CD4-positive, alpha-beta T cell treated with Interleukin-4 for 4 hours (primary cell): ENCODE measurements around the gene EIF3F.

Experiments
- DNase-seq: peaks from one replicate; pipeline ENCODE4 v3.0.0-alpha.2; 2020

Gene EIF3F

GRCh38 chr11:8023831-8024555, 36.9 kb downstream of the EIF3F start:
- no peak for DNase-seq

DNA sequence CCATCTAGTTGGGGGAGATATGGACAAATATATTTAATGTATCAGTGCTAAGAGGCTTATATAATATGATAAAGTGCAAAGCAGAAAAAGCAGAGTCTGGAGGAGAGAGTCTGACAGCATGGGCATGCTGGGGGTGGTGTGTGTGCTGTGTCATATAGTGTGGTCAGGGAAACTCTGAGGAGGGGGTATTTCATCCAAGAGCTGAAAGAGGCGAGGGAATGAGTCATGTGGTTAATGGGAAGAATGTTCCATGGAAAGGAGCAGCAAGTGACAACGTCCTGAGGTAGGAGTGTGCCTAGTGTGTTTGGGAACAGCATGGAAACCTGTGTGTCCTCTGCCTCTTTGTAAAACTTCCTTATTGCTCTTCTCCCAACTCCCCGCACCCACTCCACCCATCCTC, 38.0 kb downstream of the EIF3F start:
- no peak for DNase-seq

DNA sequence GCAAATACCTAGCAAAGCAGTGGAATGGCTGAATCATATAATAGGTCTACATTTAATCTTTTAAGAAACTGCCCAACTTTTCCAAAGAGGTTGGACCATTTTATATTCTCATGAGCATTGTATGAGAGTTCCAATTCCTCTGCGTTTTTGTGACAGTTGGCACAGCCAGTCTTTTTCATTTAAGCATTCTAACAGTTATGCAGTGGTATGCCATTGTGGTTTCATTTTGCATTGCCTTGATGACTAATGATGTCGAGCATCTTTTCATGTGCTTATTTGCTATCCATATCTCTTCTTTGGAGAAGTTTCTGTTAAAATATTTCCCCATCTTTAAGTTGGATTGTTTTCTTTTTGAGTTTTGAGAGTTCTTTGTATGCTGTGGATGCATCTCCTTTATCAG, 38.7 kb downstream of the EIF3F start:
- DNase-seq: no peak

DNA sequence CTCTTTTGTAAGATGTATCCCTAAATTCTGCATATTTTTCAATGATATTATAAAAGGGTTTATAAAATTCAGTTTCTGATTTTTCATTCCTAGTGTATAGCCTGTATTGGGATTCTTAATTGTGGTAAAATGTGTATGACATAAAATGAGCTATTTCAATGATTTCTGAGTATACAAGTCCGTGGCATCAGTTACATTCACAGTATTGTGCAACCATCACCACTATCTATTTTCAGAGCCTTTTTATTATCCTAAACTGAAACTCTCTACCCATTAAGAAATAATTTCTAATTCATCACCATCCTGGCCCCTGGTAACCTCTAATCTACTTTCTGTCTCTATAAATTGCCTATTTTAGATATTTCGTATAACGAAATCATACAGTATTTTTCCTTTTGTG, 39.8 kb downstream of the EIF3F start:
- DNase-seq: no peak

DNA sequence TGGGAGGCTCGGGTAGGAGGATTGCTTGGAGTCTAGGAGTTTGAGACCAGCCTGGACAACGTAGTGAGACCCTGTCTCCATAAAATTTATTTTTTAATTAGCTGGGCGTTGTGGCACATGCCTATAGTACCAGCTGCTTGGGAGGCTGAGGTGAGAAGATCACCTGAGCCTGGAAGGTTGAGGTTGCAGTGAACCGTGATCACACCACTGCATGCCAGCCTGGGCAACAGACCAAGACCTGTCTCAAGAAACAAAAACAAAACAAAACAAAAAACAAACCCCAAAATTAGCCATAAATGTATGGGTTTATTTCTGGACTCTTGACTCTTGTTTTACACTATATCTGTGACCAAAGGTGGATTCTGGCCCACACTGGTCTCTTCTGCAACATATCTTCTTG, 41.6 kb downstream of the EIF3F start:
- no peak for DNase-seq

- DNase-seq: no peak
Observed at GRCh38 chr11:8030526-8031247, 43.5 kb downstream of the EIF3F start.

DNA sequence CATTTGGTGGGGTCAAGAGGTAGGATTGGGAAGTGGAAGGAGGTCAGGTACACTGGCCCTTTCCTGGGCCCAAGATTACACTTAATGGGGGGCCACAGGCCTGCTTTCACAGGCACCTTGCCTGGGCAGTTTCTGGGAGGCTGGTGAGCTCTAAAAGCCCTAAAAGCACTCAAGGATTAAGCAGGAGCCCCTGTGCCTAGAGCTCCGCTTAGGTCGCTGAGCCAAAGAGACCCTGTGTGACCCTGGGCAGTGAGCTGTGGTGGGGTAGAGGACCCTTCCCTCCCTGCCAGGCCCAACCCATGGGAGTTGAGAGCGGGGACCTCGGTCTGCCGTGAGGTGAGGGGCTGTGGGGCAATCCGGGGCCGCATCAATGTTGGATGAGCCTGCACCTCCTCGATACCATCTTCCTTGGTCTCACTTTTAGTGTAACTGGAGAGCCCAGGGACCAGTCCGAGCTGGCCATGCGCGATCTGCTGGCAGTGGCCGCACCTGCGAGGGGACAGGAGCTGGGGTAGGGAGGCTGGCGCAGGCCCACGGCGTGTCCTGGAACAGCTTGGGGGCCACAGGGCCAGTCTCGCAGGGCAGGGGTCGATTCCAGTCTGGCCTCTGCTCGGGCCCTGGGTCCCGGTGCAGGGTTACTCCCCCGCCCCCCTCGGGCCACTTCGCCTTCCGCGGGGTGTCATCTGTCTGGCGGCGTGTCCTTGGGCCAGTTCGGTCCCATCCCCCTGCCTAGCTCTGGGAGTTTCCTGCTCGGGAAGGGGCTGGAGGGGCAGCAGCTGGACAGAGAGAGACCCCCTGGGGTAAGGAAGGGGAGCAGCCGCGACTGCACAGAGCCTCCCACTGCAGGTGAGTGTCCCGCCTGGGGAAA, 44.3 kb downstream of the EIF3F start:
- DNase-seq: no peak

GRCh38 chr11:8032122-8032521, 45.0 kb downstream of the EIF3F start:
- no peak for DNase-seq

GRCh38 chr11:8032576-8033304, 45.6 kb downstream of the EIF3F start:
- no peak for DNase-seq

DNA sequence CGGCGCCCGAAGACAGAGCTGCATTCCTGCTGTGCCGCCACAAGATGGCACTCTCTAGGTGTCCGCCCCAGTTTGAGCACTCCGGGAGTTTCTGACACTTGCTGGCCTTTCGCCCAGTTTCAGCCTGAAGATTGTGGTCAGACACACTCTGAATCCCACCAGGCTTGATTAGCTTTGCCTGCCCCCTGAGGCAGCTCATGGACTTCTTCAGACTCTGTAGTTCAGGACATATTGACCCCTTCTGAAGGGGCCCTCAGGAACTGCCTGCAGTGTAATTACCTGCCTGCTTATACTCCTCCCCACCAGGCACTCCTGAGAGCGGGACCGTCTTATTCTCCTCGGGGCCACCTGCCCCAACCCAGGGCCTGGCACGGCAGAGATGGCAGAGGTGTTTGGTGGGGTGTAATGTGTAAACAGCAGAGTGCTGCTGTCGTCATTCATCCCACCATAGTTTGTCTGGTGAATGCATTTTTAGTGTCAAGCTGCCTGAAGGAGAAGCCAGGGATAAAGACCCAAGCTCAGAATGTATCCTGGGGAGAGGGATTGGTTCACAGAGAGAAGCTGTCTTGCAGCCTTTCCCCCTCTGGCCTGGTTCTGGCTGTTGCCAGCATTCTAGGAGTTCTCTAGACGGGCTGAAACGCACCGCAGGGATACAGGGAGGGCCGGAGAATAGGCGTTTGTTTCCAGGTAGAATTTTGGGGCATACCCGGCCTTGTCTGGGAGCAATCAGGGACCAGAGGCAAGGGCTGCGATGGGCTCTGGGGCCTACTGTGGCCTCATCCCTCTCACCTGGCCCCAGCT, 46.4 kb downstream of the EIF3F start:
- DNase-seq: peak; percentile 36

DNA sequence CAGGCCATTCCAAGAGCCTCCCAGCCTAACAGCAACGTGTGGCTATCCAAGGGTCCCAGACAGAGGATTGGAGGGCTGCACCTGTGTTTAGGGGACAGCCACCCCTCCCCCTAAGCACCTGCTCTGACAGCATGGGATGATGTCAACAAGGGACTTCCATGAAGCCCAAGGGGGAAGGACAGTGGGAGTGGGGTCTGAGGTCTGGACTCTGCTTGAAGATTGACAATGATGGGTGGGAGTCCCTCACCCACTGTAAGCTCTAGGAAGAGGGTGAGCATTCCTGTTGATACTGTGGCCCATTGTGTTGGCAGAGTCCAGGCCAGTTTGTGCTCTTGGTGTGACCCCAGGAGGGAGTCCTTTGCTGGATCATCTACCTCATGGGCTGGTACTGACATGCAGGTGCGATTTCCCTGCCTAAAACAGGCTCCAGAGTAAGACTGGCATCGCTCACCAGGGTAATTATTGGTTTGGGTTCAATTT, 47.0 kb downstream of the EIF3F start:
- no peak for DNase-seq

- DNase-seq: no peak
Observed at GRCh38 chr11:8034604-8035190, 47.6 kb downstream of the EIF3F start.

DNA sequence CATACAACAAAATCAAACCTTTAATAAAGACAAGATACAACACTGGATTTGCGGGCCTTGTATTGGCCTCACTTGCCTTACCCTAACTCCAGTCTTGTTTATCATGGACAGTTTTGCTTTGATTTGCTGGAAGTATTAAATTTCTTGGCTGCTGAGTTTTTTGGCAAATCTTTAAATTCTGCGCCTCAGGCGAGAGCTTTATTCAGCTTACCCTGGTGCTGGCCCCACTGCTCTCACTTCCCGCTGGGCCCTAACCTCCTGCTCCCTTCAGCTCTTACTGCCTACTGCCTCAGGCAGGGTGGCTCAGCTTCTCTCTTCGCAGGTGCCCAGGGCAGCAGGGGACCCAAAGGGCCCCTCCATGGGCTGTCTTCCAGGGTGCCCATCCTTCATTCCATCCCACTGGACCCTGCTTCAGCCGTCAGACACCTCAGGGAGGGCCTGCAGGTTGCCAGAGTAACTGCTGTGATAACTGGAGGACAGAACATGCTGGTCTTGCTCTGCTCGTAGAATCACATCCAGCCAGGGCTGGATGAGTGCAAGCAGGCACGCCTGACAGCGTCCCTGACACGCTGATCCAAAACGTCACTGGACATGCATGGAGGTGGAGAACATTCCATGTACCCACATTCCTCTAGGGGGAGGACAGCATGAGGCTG, 48.2 kb downstream of the EIF3F start:
- DNase-seq: no peak

- no peak for DNase-seq
Observed at GRCh38 chr11:8036002-8036802, 49.1 kb downstream of the EIF3F start.

GRCh38 chr11:8036986-8037385, 49.8 kb downstream of the EIF3F start:
- DNase-seq: no peak

DNA sequence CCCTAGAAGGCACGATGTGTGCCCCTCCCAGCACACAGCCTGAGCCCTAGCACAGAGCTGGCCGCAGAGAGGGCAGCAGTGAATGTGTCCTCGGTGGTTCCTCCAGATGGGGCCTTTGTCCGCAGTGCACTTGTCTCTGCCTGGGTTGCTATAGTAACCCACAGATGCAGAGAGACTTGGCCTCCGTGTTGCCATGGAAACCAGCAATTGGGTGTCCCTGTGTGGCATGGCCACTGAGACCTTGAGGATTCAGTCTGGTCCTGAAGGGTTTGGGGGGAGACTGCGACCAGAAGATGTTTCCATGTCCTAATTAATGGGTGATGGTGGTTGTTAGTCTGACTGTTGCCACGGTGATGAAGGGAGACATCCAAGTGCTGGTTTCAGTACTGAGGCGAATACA, 51.3 kb downstream of the EIF3F start:
- no peak for DNase-seq

DNA sequence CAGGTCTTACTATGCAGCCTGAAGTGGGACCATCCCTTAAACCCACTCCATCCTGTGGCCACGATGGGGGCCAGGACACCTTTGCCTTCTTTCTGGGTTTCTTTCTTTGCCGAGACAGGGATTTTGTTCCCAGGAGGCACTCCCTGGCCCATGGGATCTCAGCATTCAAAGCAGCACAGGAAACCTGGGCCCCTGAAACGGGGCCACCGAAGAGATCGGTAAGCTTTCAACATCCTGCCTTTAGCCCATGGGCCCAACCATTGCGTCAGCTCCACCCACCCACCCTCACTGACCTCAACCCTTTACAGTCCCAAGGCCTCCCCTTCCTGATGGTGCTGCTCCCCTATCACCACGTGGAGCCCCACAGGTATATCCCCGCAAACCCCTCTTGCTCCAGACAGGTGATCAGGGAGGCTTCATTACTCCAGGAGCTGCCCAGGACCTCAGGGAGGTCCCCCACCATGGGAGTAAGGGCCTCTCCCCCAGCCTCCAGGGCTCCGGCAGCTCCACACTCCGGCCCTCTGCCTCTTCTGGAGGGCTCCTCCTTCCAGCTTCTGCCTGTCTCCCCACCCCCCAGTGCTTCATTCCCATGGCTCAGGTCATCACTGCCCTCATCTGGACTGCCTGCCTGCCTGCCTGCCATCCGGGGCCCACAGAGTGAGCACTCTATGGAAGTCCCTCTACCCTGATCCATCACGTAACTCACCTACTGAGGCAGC, 51.8 kb downstream of the EIF3F start:
- DNase-seq: no peak

DNA sequence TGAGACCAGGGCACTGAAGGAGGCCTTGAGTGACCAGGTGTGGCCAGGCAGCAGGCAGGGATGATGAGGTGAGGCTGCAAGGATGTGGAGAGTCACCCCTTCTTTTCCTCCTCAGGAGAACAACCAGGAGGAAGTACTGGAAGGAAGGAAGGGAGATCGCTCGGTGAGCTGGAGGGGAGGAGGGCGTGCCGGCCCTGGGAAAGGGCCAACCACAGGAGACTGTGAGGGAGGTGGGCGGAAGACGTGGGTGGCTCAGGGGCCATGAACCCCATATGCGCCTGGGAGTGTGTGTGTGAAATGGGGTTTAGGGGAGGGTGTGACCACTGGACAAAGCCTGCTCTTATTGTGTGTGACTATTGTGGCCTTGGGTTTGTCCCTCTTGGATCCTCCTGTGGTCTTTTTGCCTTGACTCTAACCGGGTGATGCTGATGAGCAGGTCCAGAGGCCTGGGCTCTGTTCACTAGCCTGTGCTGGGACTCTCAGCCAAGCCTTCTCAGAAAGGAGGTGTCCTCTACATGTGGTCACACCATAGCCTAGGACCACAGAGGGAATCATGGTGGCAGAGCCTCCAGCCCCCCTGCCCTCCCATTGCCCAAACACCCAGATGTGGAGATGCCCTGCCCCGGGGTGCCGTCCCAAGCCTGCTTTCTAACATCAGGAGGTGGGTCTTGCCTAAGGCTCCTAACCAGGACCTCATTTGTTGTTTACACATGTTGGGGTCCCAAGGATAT, 52.6 kb downstream of the EIF3F start:
- no peak for DNase-seq
